Measurements from ENCODE around the gene KCMF1.

DNA sequence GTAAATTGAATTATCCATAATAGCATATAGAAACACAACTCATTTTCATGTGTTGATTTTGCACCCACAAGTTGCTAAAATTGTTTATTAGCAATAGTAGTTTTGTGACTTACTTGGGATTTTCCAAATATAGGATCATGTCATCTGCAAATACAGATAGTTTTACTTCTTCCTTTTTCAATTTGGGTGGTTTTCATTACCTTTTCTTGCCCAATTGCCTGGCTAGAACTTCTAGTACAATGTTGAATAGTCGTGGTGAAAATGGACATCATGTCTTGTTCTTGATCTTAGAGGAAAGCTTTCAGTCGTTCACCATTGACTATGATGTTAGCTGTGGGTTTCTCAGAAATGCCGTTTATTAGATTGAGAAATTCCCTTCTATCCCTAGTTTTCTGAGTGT lies 102.1 kb downstream of the KCMF1 start:
- TF ChIP-seq TAF1 (IDR thresholded peaks at IDR 0.05; ENCODE audit: borderline replicate concordance, low read depth, low read length) (no peak), MXI1 (IDR thresholded peaks at IDR 0.05; ENCODE audit: low read depth, low read length) (no peak), MEF2A (IDR thresholded peaks at IDR 0.05; ENCODE audit: insufficient read depth, low read depth, low read length) (no peak), POLR2AphosphoS5 (IDR thresholded peaks at IDR 0.05; ENCODE audit: low read length) (no peak), JUND (IDR thresholded peaks at IDR 0.05; ENCODE audit: low read depth, low read length) (no peak), HDGF (IDR thresholded peaks at IDR 0.05) (no peak), ZNF24 (IDR thresholded peaks at IDR 0.05) (no peak), RBBP5 (conservative IDR thresholded peaks at IDR 0.05) (no peak), POLR2AphosphoS2 (IDR thresholded peaks at IDR 0.05; ENCODE audit: low read depth, low read length) (no peak), YY1 (IDR thresholded peaks at IDR 0.05; ENCODE audit: low read depth, low read length) (no peak), CHD2 (IDR thresholded peaks at IDR 0.05; ENCODE audit: borderline replicate concordance, low read depth, low read length) (no peak)
- TF ChIP-seq, protein P1, sequence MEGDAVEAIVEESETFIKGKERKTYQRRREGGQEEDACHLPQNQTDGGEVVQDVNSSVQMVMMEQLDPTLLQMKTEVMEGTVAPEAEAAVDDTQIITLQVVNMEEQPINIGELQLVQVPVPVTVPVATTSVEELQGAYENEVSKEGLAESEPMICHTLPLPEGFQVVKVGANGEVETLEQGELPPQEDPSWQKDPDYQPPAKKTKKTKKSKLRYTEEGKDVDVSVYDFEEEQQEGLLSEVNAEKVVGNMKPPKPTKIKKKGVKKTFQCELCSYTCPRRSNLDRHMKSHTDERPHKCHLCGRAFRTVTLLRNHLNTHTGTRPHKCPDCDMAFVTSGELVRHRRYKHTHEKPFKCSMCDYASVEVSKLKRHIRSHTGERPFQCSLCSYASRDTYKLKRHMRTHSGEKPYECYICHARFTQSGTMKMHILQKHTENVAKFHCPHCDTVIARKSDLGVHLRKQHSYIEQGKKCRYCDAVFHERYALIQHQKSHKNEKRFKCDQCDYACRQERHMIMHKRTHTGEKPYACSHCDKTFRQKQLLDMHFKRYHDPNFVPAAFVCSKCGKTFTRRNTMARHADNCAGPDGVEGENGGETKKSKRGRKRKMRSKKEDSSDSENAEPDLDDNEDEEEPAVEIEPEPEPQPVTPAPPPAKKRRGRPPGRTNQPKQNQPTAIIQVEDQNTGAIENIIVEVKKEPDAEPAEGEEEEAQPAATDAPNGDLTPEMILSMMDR (IDR thresholded peaks at IDR 0.05 in 2 of 3, conservative IDR thresholded peaks at IDR 0.05 in 1 of 3; ENCODE audit: control insufficient read depth in 2 of 3, extremely low read depth in 1 of 3, insufficient read depth in 1 of 3, low read depth in 3 of 3, low read length in 3 of 3): no peak
- TF ChIP-seq, protein P2, sequence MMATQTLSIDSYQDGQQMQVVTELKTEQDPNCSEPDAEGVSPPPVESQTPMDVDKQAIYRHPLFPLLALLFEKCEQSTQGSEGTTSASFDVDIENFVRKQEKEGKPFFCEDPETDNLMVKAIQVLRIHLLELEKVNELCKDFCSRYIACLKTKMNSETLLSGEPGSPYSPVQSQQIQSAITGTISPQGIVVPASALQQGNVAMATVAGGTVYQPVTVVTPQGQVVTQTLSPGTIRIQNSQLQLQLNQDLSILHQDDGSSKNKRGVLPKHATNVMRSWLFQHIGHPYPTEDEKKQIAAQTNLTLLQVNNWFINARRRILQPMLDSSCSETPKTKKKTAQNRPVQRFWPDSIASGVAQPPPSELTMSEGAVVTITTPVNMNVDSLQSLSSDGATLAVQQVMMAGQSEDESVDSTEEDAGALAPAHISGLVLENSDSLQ (IDR thresholded peaks at IDR 0.05): no peak
- TF ChIP-seq, protein P3, sequence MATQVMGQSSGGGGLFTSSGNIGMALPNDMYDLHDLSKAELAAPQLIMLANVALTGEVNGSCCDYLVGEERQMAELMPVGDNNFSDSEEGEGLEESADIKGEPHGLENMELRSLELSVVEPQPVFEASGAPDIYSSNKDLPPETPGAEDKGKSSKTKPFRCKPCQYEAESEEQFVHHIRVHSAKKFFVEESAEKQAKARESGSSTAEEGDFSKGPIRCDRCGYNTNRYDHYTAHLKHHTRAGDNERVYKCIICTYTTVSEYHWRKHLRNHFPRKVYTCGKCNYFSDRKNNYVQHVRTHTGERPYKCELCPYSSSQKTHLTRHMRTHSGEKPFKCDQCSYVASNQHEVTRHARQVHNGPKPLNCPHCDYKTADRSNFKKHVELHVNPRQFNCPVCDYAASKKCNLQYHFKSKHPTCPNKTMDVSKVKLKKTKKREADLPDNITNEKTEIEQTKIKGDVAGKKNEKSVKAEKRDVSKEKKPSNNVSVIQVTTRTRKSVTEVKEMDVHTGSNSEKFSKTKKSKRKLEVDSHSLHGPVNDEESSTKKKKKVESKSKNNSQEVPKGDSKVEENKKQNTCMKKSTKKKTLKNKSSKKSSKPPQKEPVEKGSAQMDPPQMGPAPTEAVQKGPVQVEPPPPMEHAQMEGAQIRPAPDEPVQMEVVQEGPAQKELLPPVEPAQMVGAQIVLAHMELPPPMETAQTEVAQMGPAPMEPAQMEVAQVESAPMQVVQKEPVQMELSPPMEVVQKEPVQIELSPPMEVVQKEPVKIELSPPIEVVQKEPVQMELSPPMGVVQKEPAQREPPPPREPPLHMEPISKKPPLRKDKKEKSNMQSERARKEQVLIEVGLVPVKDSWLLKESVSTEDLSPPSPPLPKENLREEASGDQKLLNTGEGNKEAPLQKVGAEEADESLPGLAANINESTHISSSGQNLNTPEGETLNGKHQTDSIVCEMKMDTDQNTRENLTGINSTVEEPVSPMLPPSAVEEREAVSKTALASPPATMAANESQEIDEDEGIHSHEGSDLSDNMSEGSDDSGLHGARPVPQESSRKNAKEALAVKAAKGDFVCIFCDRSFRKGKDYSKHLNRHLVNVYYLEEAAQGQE (IDR thresholded peaks at IDR 0.05; ENCODE audit: low read depth, low read length): no peak
